Measurements from ENCODE around the gene ARMC6. TPM values are rescaled to one million over a fixed set of nuclear protein-coding genes. Genes with fewer than 3 reads are reported as not detected.

The ARMC6 gene
- total and polyA plus RNA-seq, 2 donors, result 19.6 to 20.3 TPM

- H3K36me3 ChIP-seq (ENCODE audit: insufficient read depth), result no peaks in the 10 kb centered on the region
- no peak for DNase-seq (ENCODE audit: extremely low spot score)
- H3K4me1 ChIP-seq (ENCODE audit: insufficient read depth), result peaks cover 2% of the 10 kb centered on the region
- 67% methylated on average over 5 of the region's 5 CpGs for WGBS
- H3K27ac ChIP-seq (ENCODE audit: low read depth), result no peak overlapping the region
- no peak overlapping the region for H3K4me3 ChIP-seq (ENCODE audit: low read depth, low read length)
Observed at GRCh38 chr19:19031891-19032290, 1.5 kb upstream of the ARMC6 start.

- Histone ChIP-seq H3K4me1 (ENCODE audit: insufficient read depth) (peaks cover 2% of the 10 kb centered on the region), H3K36me3 (ENCODE audit: insufficient read depth) (no peaks in the 10 kb centered on the region), H3K27ac (ENCODE audit: low read depth) (peak overlapping the region; percentile 55), H3K4me3 (ENCODE audit: low read depth, low read length) (peak overlapping the region; percentile 87)
- peak; percentile 83 for DNase-seq (ENCODE audit: extremely low spot score)
- WGBS, result 2% methylated on average over 31 of the region's 31 CpGs
Observed at GRCh38 chr19:19032420-19033175, 805 bp upstream of the ARMC6 start.

GRCh38 chr19:19033176-19033425, 302 bp upstream of the ARMC6 start:
- Histone ChIP-seq H3K4me3 (ENCODE audit: low read depth, low read length) (peak overlapping the region; percentile 87), H3K4me1 (ENCODE audit: insufficient read depth) (peaks cover 2% of the 10 kb centered on the region), H3K36me3 (ENCODE audit: insufficient read depth) (no peaks in the 10 kb centered on the region), H3K27ac (ENCODE audit: low read depth) (peak overlapping the region; percentile 55)
- no peak for DNase-seq (ENCODE audit: extremely low spot score)
- under 1% methylated on average over 32 of the region's 32 CpGs for WGBS

GRCh38 chr19:19034204-19034624, 811 bp downstream of the ARMC6 start:
- Histone ChIP-seq H3K36me3 (ENCODE audit: insufficient read depth) (no peaks in the 10 kb centered on the region), H3K27ac (ENCODE audit: low read depth) (no peak overlapping the region), H3K4me3 (ENCODE audit: low read depth, low read length) (peak overlapping the region; percentile 87), H3K4me1 (ENCODE audit: insufficient read depth) (peaks cover 2% of the 10 kb centered on the region)
- WGBS, result 8% methylated on average over 10 of the region's 10 CpGs
- DNase-seq (ENCODE audit: extremely low spot score), result no peak

- H3K36me3 ChIP-seq (ENCODE audit: insufficient read depth), result no peaks in the 10 kb centered on the region
- 76% methylated on average over 4 of the region's 4 CpGs for WGBS
- H3K27ac ChIP-seq (ENCODE audit: low read depth), result no peak overlapping the region
- H3K4me1 ChIP-seq (ENCODE audit: insufficient read depth), result no peaks in the 10 kb centered on the region
- no peak overlapping the region for H3K4me3 ChIP-seq (ENCODE audit: low read depth, low read length)
- DNase-seq (ENCODE audit: extremely low spot score), result no peak
Observed at GRCh38 chr19:19039901-19040300, 6.5 kb downstream of the ARMC6 start.

- DNase-seq (ENCODE audit: extremely low spot score), result no peak
- H3K4me3 ChIP-seq (ENCODE audit: low read depth, low read length), result no peak overlapping the region
- no peaks in the 10 kb centered on the region for H3K36me3 ChIP-seq (ENCODE audit: insufficient read depth)
- 47% methylated on average over 7 of the region's 7 CpGs for WGBS
- no peaks in the 10 kb centered on the region for H3K4me1 ChIP-seq (ENCODE audit: insufficient read depth)
- H3K27ac ChIP-seq (ENCODE audit: low read depth), result no peak overlapping the region
Observed at GRCh38 chr19:19040417-19040816, 7.0 kb downstream of the ARMC6 start.

- Histone ChIP-seq H3K27ac (ENCODE audit: low read depth) (peak overlapping the region; percentile 43), H3K4me1 (ENCODE audit: insufficient read depth) (no peaks in the 10 kb centered on the region), H3K4me3 (ENCODE audit: low read depth, low read length) (no peak overlapping the region), H3K36me3 (ENCODE audit: insufficient read depth) (no peaks in the 10 kb centered on the region)
- WGBS, result 94% methylated on average over 13 of the region's 13 CpGs
- no peak for DNase-seq (ENCODE audit: extremely low spot score)
Observed at GRCh38 chr19:19042732-19043280, 9.4 kb downstream of the ARMC6 start.

- 87% methylated on average over 6 of the region's 6 CpGs for WGBS
- Histone ChIP-seq H3K4me1 (ENCODE audit: insufficient read depth) (no peaks in the 10 kb centered on the region), H3K27ac (ENCODE audit: low read depth) (peak overlapping the region; percentile 43), H3K36me3 (ENCODE audit: insufficient read depth) (no peaks in the 10 kb centered on the region), H3K4me3 (ENCODE audit: low read depth, low read length) (no peak overlapping the region)
- no peak for DNase-seq (ENCODE audit: extremely low spot score)
Observed at GRCh38 chr19:19043481-19043880, 10.1 kb downstream of the ARMC6 start.

- 93% methylated on average over 6 of the region's 6 CpGs for WGBS
- Histone ChIP-seq H3K4me1 (ENCODE audit: insufficient read depth) (no peaks in the 10 kb centered on the region), H3K27ac (ENCODE audit: low read depth) (no peak overlapping the region), H3K4me3 (ENCODE audit: low read depth, low read length) (no peak overlapping the region), H3K36me3 (ENCODE audit: insufficient read depth) (no peaks in the 10 kb centered on the region)
- DNase-seq (ENCODE audit: extremely low spot score), result no peak
Observed at GRCh38 chr19:19043881-19044280, 10.5 kb downstream of the ARMC6 start.

- WGBS, result 98% methylated on average over 2 of the region's 2 CpGs
- H3K4me1 ChIP-seq (ENCODE audit: insufficient read depth), result no peaks in the 10 kb centered on the region
- no peak overlapping the region for H3K4me3 ChIP-seq (ENCODE audit: low read depth, low read length)
- H3K36me3 ChIP-seq (ENCODE audit: insufficient read depth), result no peaks in the 10 kb centered on the region
- H3K27ac ChIP-seq (ENCODE audit: low read depth), result no peak overlapping the region
- DNase-seq (ENCODE audit: extremely low spot score), result no peak
Observed at GRCh38 chr19:19049406-19049805, 16.0 kb downstream of the ARMC6 start.

GRCh38 chr19:19050104-19050503, 16.7 kb downstream of the ARMC6 start:
- no peak for DNase-seq (ENCODE audit: extremely low spot score)
- Histone ChIP-seq H3K36me3 (ENCODE audit: insufficient read depth) (no peaks in the 10 kb centered on the region), H3K4me1 (ENCODE audit: insufficient read depth) (no peaks in the 10 kb centered on the region), H3K27ac (ENCODE audit: low read depth) (no peak overlapping the region), H3K4me3 (ENCODE audit: low read depth, low read length) (no peak overlapping the region)
- WGBS, result 92% methylated on average over 4 of the region's 4 CpGs

GRCh38 chr19:19050731-19051130, 17.3 kb downstream of the ARMC6 start:
- WGBS, result 84% methylated on average over 2 of the region's 2 CpGs
- H3K36me3 ChIP-seq (ENCODE audit: insufficient read depth), result no peaks in the 10 kb centered on the region

GRCh38 chr19:19051478-19052213, 18.2 kb downstream of the ARMC6 start:
- no peak overlapping the region for H3K4me3 ChIP-seq (ENCODE audit: low read depth, low read length)

More at GRCh38 chr19:19050731-19051130, 17.3 kb downstream of the ARMC6 start:
- no peak for DNase-seq (ENCODE audit: extremely low spot score)
- Histone ChIP-seq H3K4me3 (ENCODE audit: low read depth, low read length) (no peak overlapping the region), H3K4me1 (ENCODE audit: insufficient read depth) (no peaks in the 10 kb centered on the region), H3K27ac (ENCODE audit: low read depth) (no peak overlapping the region)

GRCh38 chr19:19052921-19053320, 19.5 kb downstream of the ARMC6 start:
- no peak overlapping the region for H3K4me3 ChIP-seq (ENCODE audit: low read depth, low read length)
- no peak overlapping the region for H3K27ac ChIP-seq (ENCODE audit: low read depth)
- no peaks in the 10 kb centered on the region for H3K36me3 ChIP-seq (ENCODE audit: insufficient read depth)
- no peak for DNase-seq (ENCODE audit: extremely low spot score)
- no peaks in the 10 kb centered on the region for H3K4me1 ChIP-seq (ENCODE audit: insufficient read depth)
- 91% methylated on average over 1 of the region's 1 CpG for WGBS

More at GRCh38 chr19:19051478-19052213, 18.2 kb downstream of the ARMC6 start:
- H3K27ac ChIP-seq (ENCODE audit: low read depth), result no peak overlapping the region
- WGBS, result 95% methylated on average over 20 of the region's 20 CpGs
- no peaks in the 10 kb centered on the region for H3K4me1 ChIP-seq (ENCODE audit: insufficient read depth)
- no peak for DNase-seq (ENCODE audit: extremely low spot score)
- H3K36me3 ChIP-seq (ENCODE audit: insufficient read depth), result no peaks in the 10 kb centered on the region
